Caco-2 (cell line): Measurements from ENCODE around the gene VWA1. TPM values are rescaled to one million over a fixed set of nuclear protein-coding genes. Genes with fewer than 3 reads are reported as not detected.

Experiments used
- BruUV-seq: library from RNA; stranded (reverse); fragments of 400-500 nt; replicated peaks from 2 replicates; lab custom pipeline; 2021; lab: Mats Ljungman, UMichigan
- CTCF ChIA-PET: fragments of 300-600 bp; sonication (Branson Sonifier 250); formaldehyde crosslinking; loops from one replicate; lab custom pipeline; 2022; ENCODE audit warnings: antibody characterized with exemption; lab: Charles Lee
- POLR2A ChIA-PET: fragments of 300-600 bp; sonication (Branson Sonifier 250); formaldehyde crosslinking; loops from one replicate; lab custom pipeline; 2022; ENCODE audit warnings: antibody characterized with exemption; lab: Charles Lee
- DNase-seq, 2 experiments: peaks; one replicate each; pipeline versions ENCODE4 v3.0.0 to v3.0.0-alpha.2; 2020 to 2022
- H3K27me3 ChIP-seq: replicated peaks from 2 replicates; pipeline ENCODE4 v1.6.0; 2011; ENCODE audit warnings: low read length; ENCODE audit not compliant: control insufficient read depth, insufficient read depth
- H3K36me3 ChIP-seq: 2 replicates; pipeline ENCODE4 v1.5.1; 2011; ENCODE audit warnings: low read length; ENCODE audit not compliant: control insufficient read depth, insufficient read depth
- H3K4me1 ChIP-seq: fragments of 250-450 bp; sonication (Bioruptor Pico); 2 replicates; pipeline ENCODE4 v1.5.1; 2020; ENCODE audit warnings: mild to moderate bottlenecking
- H3K4me3 ChIP-seq: 2 replicates; pipeline ENCODE4 v1.5.1; 2011; ENCODE audit warnings: low read depth, mild to moderate bottlenecking, control low read depth, low read length
- H3K9me3 ChIP-seq: fragments of 250-450 bp; sonication (Bioruptor Pico); 2 replicates; pipeline ENCODE4 v1.5.1; 2020; ENCODE audit warnings: mild to moderate bottlenecking, moderate library complexity
- H3K27ac Mint-ChIP-seq: one replicate; pipeline ENCODE4 v1.8.0; 2022; ENCODE audit warnings: mixed read lengths; ENCODE audit not compliant: unreplicated experiment
- H3K27me3 Mint-ChIP-seq: one replicate; pipeline ENCODE4 v1.8.0; 2022; ENCODE audit warnings: mixed read lengths; ENCODE audit not compliant: insufficient read depth, unreplicated experiment
- H3K36me3 Mint-ChIP-seq: one replicate; pipeline ENCODE4 v1.8.0; 2022; ENCODE audit warnings: mild to moderate bottlenecking, mixed read lengths; ENCODE audit not compliant: insufficient read depth, unreplicated experiment
- H3K4me1 Mint-ChIP-seq: one replicate; pipeline ENCODE4 v1.8.0; 2022; ENCODE audit warnings: low read depth, mixed read lengths; ENCODE audit not compliant: unreplicated experiment
- H3K4me3 Mint-ChIP-seq: one replicate; pipeline ENCODE4 v1.8.0; 2022; ENCODE audit warnings: mild to moderate bottlenecking, moderate library complexity, mixed read lengths; ENCODE audit not compliant: unreplicated experiment
- H3K9me3 Mint-ChIP-seq: one replicate; pipeline ENCODE4 v1.8.0; 2022; ENCODE audit warnings: mixed read lengths; ENCODE audit not compliant: unreplicated experiment
- CTCF ChIP-seq, 2 experiments: fragments of 200-600 bp in 1 of 2; IDR thresholded peaks; 1 replicate in 1 of 2; 2 replicates in 1 of 2; pipeline versions ENCODE4 v1.5.1 to v1.8.0; 2011 to 2022; ENCODE audit warnings: antibody characterized with exemption in 1 of 2, control low read depth in 1 of 2, inconsistent platforms in 1 of 2, low read depth in 1 of 2, low read length in 1 of 2, mild to moderate bottlenecking in 1 of 2, moderate library complexity in 1 of 2; ENCODE audit not compliant: insufficient read depth in 1 of 2, severe bottlenecking in 1 of 2, unreplicated experiment in 1 of 2
- intact Hi-C: fragments of 100-400 bp; cut with micrococcal nuclease; formaldehyde crosslinking; loops from one replicate; pipeline ENCODE4 v1.10.0; 2022; ENCODE audit not compliant: unreplicated experiment
- total RNA-seq: library from RNA; stranded (reverse); gene quantifications from 2 replicates; pipeline ENCODE4 v1.2.3, GENCODE V29; 2022

Gene VWA1
- total RNA-seq, 1 experiment from 2014 or later, result 74.7 TPM

GRCh38 chr1:1440262-1441001 is 4.9 kb downstream of the VWA1 start:
- H3K27ac Mint-ChIP-seq, result no peak overlapping the region
- no peaks in the 10 kb centered on the region for H3K27me3 Mint-ChIP-seq
- DNase-seq, result no peak
- H3K9me3 Mint-ChIP-seq, result no peaks in the 10 kb centered on the region
- POLR2A ChIA-PET, result interaction anchor here (0.9 kb wide), 1 partner anchor 41 kb away, joined by 4 read pairs; the partner anchor contains the start of gene CCNL2
- CTCF ChIA-PET, result interaction anchor here (0.8 kb wide), 1 partner anchor 18 kb away, joined by 4 read pairs; no protein-coding TSS in a partner anchor
- intact Hi-C loops, result loop anchor here (2.0 kb wide), 1 partner anchor 42 kb away; the partner anchor contains the start of gene CCNL2
- Histone ChIP-seq H3K27me3 (no peaks in the 10 kb centered on the region), H3K9me3 (no peaks in the 10 kb centered on the region), H3K36me3 (no peaks in the 10 kb centered on the region), H3K4me3 (no peak overlapping the region), H3K4me1 (peaks cover 18% of the 10 kb centered on the region)
- H3K4me3 Mint-ChIP-seq, result no peak overlapping the region
- no peaks in the 10 kb centered on the region for H3K4me1 Mint-ChIP-seq
- no peak for TF ChIP-seq CTCF (IDR thresholded peaks at IDR 0.05; ENCODE audit: insufficient read depth in 1 of 2, low read depth in 1 of 2, low read length in 1 of 2, severe bottlenecking in 1 of 2, unreplicated experiment in 1 of 2)
- BruUV-seq, result TSS peak; percentile 31
- peaks cover 11% of the 10 kb centered on the region for H3K36me3 Mint-ChIP-seq

GRCh38 chr1:1441002-1441888 is 5.8 kb downstream of the VWA1 start:
- Mint-ChIP-seq H3K9me3 (no peaks in the 10 kb centered on the region), H3K36me3 (peaks cover 11% of the 10 kb centered on the region), H3K4me1 (no peaks in the 10 kb centered on the region), H3K4me3 (no peak overlapping the region), H3K27ac (no peak overlapping the region), H3K27me3 (no peaks in the 10 kb centered on the region)
- peak in 1 of 2 experiments; percentile 66 for DNase-seq
- BruUV-seq, result no TSS peak
- Histone ChIP-seq H3K4me1 (peaks cover 17% of the 10 kb centered on the region), H3K9me3 (no peaks in the 10 kb centered on the region), H3K36me3 (no peaks in the 10 kb centered on the region), H3K27me3 (no peaks in the 10 kb centered on the region), H3K4me3 (no peak overlapping the region)
- ChIA-PET CTCF (interaction anchor here (0.6 to 0.8 kb wide), 2 partner anchors 17 to 66 kb away, joined by 3 to 4 read pairs; no protein-coding TSS in a partner anchor), POLR2A (interaction anchor here (0.6 to 0.9 kb wide), 2 partner anchors 42 to 64 kb away, joined by 3 to 4 read pairs; partner anchors contain the start of gene CCNL2)
- TF ChIP-seq CTCF (IDR thresholded peaks at IDR 0.05; ENCODE audit: insufficient read depth in 1 of 2, low read depth in 1 of 2, low read length in 1 of 2, severe bottlenecking in 1 of 2, unreplicated experiment in 1 of 2), result peak; percentile 64 to 77
- intact Hi-C loops, result loop anchor here (2.0 kb wide), 1 partner anchor 42 kb away; the partner anchor contains the start of gene CCNL2
